VCaP (cell line): Measurements from ENCODE around the gene FGF1.

Experiments
- H3K27ac ChIP-seq: fragments of 450-650 bp; 2 replicates; pipeline ENCODE4 v1.5.1; 2017
- CTCF ChIP-seq: fragments of 450-650 bp; conservative IDR thresholded peaks from 2 replicates; pipeline ENCODE4 v1.5.1; 2017; ENCODE audit warnings: mild to moderate bottlenecking, moderate library complexity

FGF1 gene

GRCh38 chr5:142667831-142668230 lies 18.1 kb downstream of the FGF1 start:
- no peak overlapping the region for H3K27ac ChIP-seq

GRCh38 chr5:142664636-142665035 lies 21.3 kb downstream of the FGF1 start:
- H3K27ac ChIP-seq: no peak overlapping the region
- no peak for TF ChIP-seq CTCF

More at GRCh38 chr5:142667831-142668230, 18.1 kb downstream of the FGF1 start:
- TF ChIP-seq CTCF: no peak

GRCh38 chr5:142664067-142664466 lies 21.8 kb downstream of the FGF1 start:
- H3K27ac ChIP-seq: no peak overlapping the region
- TF ChIP-seq CTCF: no peak

GRCh38 chr5:142663246-142663645 lies 22.6 kb downstream of the FGF1 start:
- H3K27ac ChIP-seq: no peak overlapping the region
- no peak for TF ChIP-seq CTCF

GRCh38 chr5:142661957-142662356 lies 23.9 kb downstream of the FGF1 start:
- H3K27ac ChIP-seq: no peak overlapping the region
- no peak for TF ChIP-seq CTCF

- TF ChIP-seq CTCF: no peak
- no peak overlapping the region for H3K27ac ChIP-seq
Measured at GRCh38 chr5:142661143-142661542, 24.7 kb downstream of the FGF1 start.

- no peak overlapping the region for H3K27ac ChIP-seq
- no peak for TF ChIP-seq CTCF
Measured at GRCh38 chr5:142660731-142661130, 25.2 kb downstream of the FGF1 start.

GRCh38 chr5:142660196-142660595 lies 25.7 kb downstream of the FGF1 start:
- no peak for TF ChIP-seq CTCF
- no peak overlapping the region for H3K27ac ChIP-seq
